ENCODE results near the gene SCD5. TPM values are rescaled to one million over a fixed set of nuclear protein-coding genes. Genes with fewer than 3 reads are reported as not detected.

SCD5 gene
- total and polyA plus RNA-seq, 2 donors (not counting 3 experiments of a cell fraction or from before 2014, with no cell fraction given): 38.4 to 38.5 TPM

DNA sequence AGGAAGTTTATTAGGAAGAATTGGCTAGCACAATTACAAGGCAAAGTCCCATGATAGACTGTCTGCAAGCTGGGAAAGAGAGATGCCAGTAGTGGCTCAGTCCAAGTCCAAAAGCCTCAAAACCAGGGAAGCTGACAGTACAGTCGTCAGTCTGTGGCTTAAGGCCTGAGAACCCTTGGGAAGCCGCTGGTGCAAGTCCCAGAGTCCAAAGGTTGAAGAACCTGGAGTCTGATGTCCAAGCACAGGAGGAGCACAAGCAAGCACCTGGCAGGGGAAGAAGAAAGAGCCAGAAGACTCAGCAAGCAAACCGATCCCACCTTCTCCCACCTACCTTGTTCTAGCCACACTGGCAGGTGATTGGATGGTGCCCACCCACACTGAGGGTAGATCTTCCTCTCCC, 185.5 kb downstream of the SCD5 start:
- Histone ChIP-seq H4K20me1 (replicated peaks; ENCODE audit: control insufficient read depth, extremely low read depth, insufficient read depth, low read length) (no peaks in the 10 kb centered on the region), H3K27ac (ENCODE audit: insufficient read depth, low read depth, low read length) (no peak overlapping the region), H3K4me2 (ENCODE audit: insufficient read depth, low read length) (no peak overlapping the region), H3K9me1 (replicated peaks; ENCODE audit: control insufficient read depth, extremely low read depth, insufficient read depth, low read length) (no peaks in the 10 kb centered on the region), H3K9ac (replicated peaks; ENCODE audit: extremely low read depth, insufficient read depth, low read length) (no peak overlapping the region), H3K4me3 (replicated peaks in 1 of 3; ENCODE audit: insufficient read depth in 1 of 3, low read depth in 1 of 3, low read length in 3 of 3) (no peak overlapping the region), H3K4me1 (ENCODE audit: control insufficient read depth, extremely low read depth, insufficient read depth, low read length) (no peaks in the 10 kb centered on the region), H3K27me3 (ENCODE audit: control insufficient read depth in 2 of 2, insufficient read depth in 2 of 2, low read length in 2 of 2) (peaks cover 0 to 13% of the 10 kb centered on the region in 2 experiments), H2AFZ (ENCODE audit: low read depth, low read length) (no peak overlapping the region), H3K9me3 (replicated peaks; ENCODE audit: control insufficient read depth, insufficient read depth, low read length) (no peaks in the 10 kb centered on the region), H3K36me3 (ENCODE audit: control insufficient read depth in 2 of 2, extremely low read depth in 1 of 2, insufficient read depth in 2 of 2, low read length in 2 of 2) (no peaks in the 10 kb centered on the region), H3K79me2 (ENCODE audit: control insufficient read depth, insufficient read depth, low read length) (no peaks in the 10 kb centered on the region)
- CTCF ChIA-PET: interaction anchor here (1.6 kb wide), 1 partner anchor 126 kb away, joined by 8 read pairs; no protein-coding TSS in a partner anchor
- TF ChIP-seq POLR2AphosphoS5 (IDR thresholded peaks at IDR 0.05; ENCODE audit: insufficient read depth, low read depth, low read length) (no peak), GATA2 (IDR thresholded peaks at IDR 0.05; ENCODE audit: insufficient read depth, insufficient read length, low read depth, low read length) (no peak), FOS (IDR thresholded peaks at IDR 0.05; ENCODE audit: borderline replicate concordance, insufficient read depth, low read length) (no peak), JUN (IDR thresholded peaks at IDR 0.05; ENCODE audit: borderline replicate concordance, insufficient read depth, insufficient read length, low read depth) (no peak)
- TF ChIP-seq, protein P1, sequence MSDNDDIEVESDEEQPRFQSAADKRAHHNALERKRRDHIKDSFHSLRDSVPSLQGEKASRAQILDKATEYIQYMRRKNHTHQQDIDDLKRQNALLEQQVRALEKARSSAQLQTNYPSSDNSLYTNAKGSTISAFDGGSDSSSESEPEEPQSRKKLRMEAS (IDR thresholded peaks at IDR 0.05; ENCODE audit: insufficient read depth, insufficient read length): no peak
- TF ChIP-seq, protein P2, sequence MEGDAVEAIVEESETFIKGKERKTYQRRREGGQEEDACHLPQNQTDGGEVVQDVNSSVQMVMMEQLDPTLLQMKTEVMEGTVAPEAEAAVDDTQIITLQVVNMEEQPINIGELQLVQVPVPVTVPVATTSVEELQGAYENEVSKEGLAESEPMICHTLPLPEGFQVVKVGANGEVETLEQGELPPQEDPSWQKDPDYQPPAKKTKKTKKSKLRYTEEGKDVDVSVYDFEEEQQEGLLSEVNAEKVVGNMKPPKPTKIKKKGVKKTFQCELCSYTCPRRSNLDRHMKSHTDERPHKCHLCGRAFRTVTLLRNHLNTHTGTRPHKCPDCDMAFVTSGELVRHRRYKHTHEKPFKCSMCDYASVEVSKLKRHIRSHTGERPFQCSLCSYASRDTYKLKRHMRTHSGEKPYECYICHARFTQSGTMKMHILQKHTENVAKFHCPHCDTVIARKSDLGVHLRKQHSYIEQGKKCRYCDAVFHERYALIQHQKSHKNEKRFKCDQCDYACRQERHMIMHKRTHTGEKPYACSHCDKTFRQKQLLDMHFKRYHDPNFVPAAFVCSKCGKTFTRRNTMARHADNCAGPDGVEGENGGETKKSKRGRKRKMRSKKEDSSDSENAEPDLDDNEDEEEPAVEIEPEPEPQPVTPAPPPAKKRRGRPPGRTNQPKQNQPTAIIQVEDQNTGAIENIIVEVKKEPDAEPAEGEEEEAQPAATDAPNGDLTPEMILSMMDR (IDR thresholded peaks at IDR 0.05; ENCODE audit: extremely low read depth in 1 of 2, insufficient read depth in 1 of 2, low read depth in 1 of 2, low read length in 2 of 2): no peak
- BruUV-seq (replicated peaks): no TSS peak
- FAIRE-seq (no peak), DNase-seq (ENCODE audit: low read depth, low spot score) (no peak)
- intact Hi-C loops (cut with micrococcal nuclease): no loop called here
- POLR2A ChIA-PET: no interaction called here
- dilution Hi-C loops (cut with MboI; ENCODE audit: extremely low pct_ligation_motif_present, low sequenced_read_pairs): no loop called here

Measured in endothelial cell of umbilical vein (primary cell).